Stimulated activated CD8-positive, alpha-beta memory T cell treated with anti-CD3 and anti-CD28 coated beads, Interleukin-2, amount 100 ng/mL, for 48 hours (primary cell): ENCODE data around the gene SNIP1.
"Not testable (repeated sequence)": the region's sequence is repeated elsewhere in the genome, so short reads cannot be mapped to it uniquely, and the experiment has no call there.

Experiments
- DNase-seq, 2 donors: peaks; one replicate each; pipeline ENCODE4 v3.0.0-alpha.2; 2020; ENCODE audit warnings: low read depth in 2 of 2

Gene SNIP1

GRCh38 chr1:37559080-37559479 lies 5.0 kb upstream of the SNIP1 start:
- no peak for DNase-seq

GRCh38 chr1:37558411-37558810 lies 4.3 kb upstream of the SNIP1 start:
- no peak for DNase-seq

- DNase-seq = no peak
These were observed 3.3 kb upstream of the SNIP1 start for GRCh38 chr1:37557402-37557801.

- DNase-seq = peak; percentile 5 to 28
These were observed 2.7 kb upstream of the SNIP1 start, which contains the start of gene DNALI1 for GRCh38 chr1:37556712-37557196. DNALI1 (plus strand) TSS chr1:37556940; CDS start chr1:37556995, 55 bp downstream.

- DNase-seq = no peak
These were observed 531 bp downstream of the SNIP1 start for GRCh38 chr1:37553598-37553926.

GRCh38 chr1:37549341-37549740 lies 4.8 kb downstream of the SNIP1 start:
- DNase-seq = no peak

- no peak for DNase-seq
These were observed 9.1 kb downstream of the SNIP1 start for GRCh38 chr1:37545019-37545418.

- no peak for DNase-seq
These were observed 9.6 kb downstream of the SNIP1 start for GRCh38 chr1:37544530-37544929.

GRCh38 chr1:37540036-37540785 lies 13.9 kb downstream of the SNIP1 start:
- DNase-seq = no peak

GRCh38 chr1:37539154-37539553 lies 14.9 kb downstream of the SNIP1 start:
- not testable (repeated sequence) for DNase-seq

GRCh38 chr1:37537378-37537777 lies 16.7 kb downstream of the SNIP1 start:
- DNase-seq = no peak

GRCh38 chr1:37533317-37534093 lies 20.6 kb downstream of the SNIP1 start:
- no peak for DNase-seq

GRCh38 chr1:37532418-37533156 lies 21.5 kb downstream of the SNIP1 start:
- not testable (repeated sequence) for DNase-seq

GRCh38 chr1:37529888-37530287 lies 24.2 kb downstream of the SNIP1 start:
- not testable (repeated sequence) for DNase-seq

GRCh38 chr1:37519613-37520012 lies 34.5 kb downstream of the SNIP1 start:
- no peak for DNase-seq

GRCh38 chr1:37518929-37519328 lies 35.2 kb downstream of the SNIP1 start:
- DNase-seq = peak; percentile 22 to 56

- DNase-seq = not testable (repeated sequence)
These were observed 35.9 kb downstream of the SNIP1 start for GRCh38 chr1:37518241-37518640.

- DNase-seq = no peak
These were observed 36.5 kb downstream of the SNIP1 start for GRCh38 chr1:37517569-37517968.

GRCh38 chr1:37515185-37516034 lies 38.7 kb downstream of the SNIP1 start:
- DNase-seq = no peak

- DNase-seq = peak; percentile 74 to 83
These were observed 39.5 kb downstream of the SNIP1 start, which contains the start of gene MEAF6 for GRCh38 chr1:37514350-37515184. MEAF6 (minus strand) TSS chr1:37514766; CDS start chr1:37514746, 20 bp downstream.
